ENCODE measurements around the gene IFI6.
"Not testable (repeated sequence)": the region's sequence is repeated elsewhere in the genome, so short reads cannot be mapped to it uniquely, and the experiment has no call there.

Gene IFI6

DNA sequence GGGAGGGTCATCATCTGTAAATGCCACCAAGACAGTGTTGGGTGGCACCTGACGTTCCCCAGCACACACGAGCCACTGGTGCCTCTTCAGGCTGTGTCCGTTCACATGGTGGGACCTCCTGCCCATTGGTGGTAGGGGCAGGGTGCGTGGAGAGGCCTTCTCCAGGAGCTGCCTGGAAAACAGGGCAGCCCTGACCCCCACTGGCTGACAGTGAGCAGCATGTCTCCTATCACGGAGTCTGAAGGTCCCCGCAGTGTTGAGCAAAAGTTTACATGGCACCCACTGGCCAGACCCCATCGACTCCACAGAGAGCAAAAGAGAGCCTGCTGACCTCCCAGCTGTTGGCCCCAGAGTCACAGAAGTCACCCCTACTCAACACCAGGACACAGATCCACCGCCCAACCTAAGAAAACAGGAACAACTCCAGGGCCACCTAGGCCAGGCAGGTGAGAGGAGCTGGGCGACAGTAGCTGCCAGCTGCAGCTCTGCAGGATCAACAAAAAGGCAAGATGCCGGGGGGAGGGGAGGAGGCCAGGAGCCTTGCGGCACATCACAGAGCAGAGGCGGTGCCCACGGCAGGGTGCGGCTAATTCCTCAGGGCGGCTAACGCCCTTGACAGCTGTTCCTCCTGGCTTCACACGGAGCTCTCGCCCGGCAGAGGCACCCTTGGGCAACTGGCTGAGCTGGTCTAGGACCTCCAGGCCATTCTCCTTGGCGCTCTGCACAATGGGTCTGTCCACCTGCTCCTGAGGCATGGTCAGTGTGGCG, 14.4 kb upstream of the IFI6 start:
- no peak overlapping the region for H3K4me3 ChIP-seq (ENCODE audit: low read length)
- TF ChIP-seq ZNF274 (IDR thresholded peaks at IDR 0.05; ENCODE audit: low read depth, low read length): no peak

DNA sequence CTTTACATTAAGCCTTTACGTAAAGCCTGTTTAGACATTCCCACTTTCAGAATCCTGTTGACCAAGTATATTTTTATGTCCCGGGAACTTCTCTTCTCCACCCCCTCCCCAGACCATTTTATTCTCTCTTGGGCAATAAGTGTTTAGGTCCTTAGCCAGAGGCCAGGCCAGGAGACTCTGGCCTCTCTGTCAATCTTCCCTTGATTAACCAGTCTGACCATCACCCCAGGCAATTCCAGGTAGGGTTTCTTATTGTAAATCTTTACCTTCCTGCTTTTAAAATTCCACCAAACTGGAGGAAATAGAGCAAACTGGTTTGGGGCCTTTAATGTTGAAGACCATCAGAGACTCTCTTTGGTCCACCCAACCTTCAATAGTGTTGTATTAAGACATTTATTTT, 12.2 kb upstream of the IFI6 start:
- no peak for TF ChIP-seq ZNF274 (IDR thresholded peaks at IDR 0.05; ENCODE audit: low read depth, low read length)

DNA sequence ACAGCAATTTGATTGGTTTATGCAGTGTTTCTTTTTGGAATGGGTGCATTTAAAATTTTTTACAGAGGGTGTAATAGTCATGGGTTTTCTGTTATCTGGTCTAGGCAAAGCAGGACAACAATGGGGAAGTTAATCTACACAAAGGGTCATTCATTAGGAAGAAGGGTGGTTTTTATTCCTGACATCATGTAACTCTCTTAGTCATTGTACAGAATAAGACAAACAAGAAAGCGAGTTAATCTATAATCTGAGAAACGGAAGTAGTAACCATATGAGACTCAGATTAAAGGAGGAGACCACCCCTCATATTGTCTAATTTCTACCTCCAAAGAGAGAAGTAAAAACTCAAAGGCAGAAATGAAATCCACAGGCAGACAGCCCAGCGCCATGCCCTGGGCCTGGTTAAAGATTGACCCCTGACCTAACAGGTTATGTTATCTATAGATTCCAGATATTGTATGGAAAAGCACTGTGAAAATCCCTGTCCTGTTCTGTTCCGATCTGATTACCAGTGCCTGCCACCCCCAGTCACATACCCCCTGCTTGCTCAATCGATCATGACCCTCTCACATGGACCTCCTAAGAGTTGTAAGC, 10.5 kb upstream of the IFI6 start:
- no peak overlapping the region for H3K4me3 ChIP-seq (ENCODE audit: low read length)
- no peak for TF ChIP-seq ZNF274 (IDR thresholded peaks at IDR 0.05; ENCODE audit: low read depth, low read length)

More for the DNA sequence above, 12.2 kb upstream of the IFI6 start:
- H3K4me3 ChIP-seq (ENCODE audit: low read length): no peak overlapping the region

DNA sequence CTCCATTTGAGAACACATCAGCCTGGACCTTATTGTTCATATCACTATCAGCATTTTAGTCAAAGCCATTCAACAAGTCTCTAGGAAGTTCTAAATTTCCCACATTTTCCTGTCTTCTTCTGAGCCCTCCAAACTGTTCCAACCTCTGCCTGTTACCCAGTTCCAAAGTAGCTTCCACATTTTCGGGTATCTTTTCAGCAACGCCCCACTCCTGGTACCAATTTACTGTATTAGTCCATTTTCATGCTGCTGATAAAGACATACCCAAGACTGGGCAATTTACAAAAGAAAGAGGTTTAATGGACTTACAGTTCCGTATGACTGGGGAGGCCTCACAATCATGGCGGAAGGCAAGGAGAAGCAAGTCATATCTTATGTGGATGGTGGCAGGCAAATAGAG, 9.6 kb upstream of the IFI6 start:
- H3K4me3 ChIP-seq (ENCODE audit: low read length): not testable (repeated sequence)

DNA sequence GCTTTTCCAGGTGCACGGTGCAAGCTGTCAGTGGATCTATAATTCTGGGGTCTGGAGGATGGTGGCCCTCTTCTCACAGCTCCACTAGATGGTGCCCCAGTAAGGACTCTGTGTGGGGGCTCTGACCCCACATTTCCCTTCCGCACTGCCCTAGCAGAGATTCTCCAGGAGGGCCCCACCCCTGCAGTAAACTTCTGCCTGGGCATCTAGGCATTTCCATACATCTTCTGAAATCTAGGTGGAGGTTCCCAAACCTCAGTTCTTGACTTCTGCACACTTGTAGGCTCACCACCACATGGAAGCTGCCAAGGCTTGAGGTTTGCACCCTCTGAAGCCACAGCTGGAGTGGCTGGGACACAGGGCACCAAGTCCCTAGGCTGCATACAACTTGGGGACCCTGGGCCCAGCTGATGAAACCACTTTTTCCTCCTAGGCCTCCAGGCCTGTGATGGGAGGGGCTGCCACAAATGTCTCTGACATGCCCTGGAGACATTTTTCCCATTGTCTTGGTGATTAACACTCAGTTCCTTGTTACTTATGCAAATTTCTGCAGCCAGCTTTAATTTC, 8.3 kb upstream of the IFI6 start:
- H3K4me3 ChIP-seq (ENCODE audit: low read length): not testable (repeated sequence)

DNA sequence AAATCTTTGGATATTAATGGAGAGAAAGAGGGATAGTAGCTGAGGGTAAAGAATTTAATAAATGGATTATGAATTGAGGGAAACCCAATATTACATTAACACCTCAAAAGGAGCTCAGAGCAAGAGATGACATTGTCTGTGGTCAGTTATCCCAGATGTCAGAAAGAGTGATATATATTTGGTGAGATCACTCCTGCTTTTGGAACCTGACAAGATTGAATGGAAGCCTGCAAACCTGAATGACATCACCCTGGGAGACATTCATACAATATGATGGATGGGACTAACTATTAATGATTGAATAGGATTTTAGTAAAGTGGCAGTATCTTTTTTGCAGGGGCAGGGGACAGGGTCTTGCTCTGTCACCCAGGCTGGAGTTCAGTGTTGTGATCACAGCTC, 6.8 kb upstream of the IFI6 start:
- H3K4me3 ChIP-seq (ENCODE audit: low read length): no peak overlapping the region
- TF ChIP-seq ZNF274 (IDR thresholded peaks at IDR 0.05; ENCODE audit: low read depth, low read length): no peak

DNA sequence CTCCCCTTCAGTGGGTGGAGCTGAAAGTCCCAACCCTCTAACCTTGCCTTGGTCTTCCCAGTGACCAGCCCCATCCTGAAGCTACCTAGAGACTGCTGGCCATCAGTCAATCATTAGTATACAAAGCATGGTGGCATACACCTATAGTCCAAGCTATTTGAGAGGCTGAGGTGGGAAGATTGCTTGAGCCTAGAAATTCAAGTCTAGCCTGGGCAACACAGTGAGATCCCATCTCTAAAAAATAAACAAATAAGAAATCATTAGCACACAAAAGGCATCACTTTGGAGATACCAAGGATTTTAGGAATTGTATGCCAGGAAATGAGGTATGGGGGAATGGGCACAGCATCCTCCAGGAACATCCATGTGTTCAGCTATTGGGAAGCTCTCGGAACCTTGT, 4.4 kb upstream of the IFI6 start:
- no peak for TF ChIP-seq ZNF274 (IDR thresholded peaks at IDR 0.05; ENCODE audit: low read depth, low read length)
- no peak overlapping the region for H3K4me3 ChIP-seq (ENCODE audit: low read length)

DNA sequence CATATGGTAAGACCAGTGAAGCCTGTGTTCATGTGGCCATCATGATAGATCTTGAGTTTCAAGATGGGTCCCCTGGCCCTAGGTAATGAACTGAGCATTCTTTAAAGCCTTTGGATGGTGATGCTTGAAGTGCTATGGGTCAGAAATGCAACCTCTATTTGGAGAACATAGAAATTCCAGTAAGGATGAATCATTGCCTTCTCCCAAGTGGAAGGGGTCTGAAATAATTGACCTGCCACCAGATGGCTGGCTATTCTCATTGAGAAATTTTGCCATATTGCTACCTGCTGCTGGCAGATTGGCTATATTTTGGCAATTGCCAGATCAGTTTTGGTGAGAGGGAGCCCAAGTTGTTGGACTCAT, 739 bp upstream of the IFI6 start:
- no peak for TF ChIP-seq ZNF274 (IDR thresholded peaks at IDR 0.05; ENCODE audit: low read depth, low read length)
- H3K4me3 ChIP-seq (ENCODE audit: low read length): no peak overlapping the region; the same call in 1 of the 2 replicates

DNA sequence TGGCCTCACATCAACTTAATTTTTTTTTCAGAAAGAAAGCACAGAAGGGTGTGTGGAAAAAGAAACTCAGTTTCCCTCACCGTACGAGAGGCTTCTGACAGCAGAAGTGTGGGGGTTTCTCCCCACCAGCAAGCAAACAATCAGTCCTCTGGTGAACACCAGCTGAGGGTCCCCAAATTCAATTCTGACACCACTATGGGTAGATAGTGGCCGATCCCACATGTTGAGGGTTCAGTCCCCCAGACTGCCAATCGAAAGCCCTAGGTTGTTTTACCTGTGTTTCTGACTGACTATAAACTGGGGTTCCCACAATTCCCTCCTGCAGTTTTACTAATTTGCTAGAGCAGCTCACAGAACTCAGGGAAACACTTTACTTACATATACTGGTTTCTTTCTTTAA, 2.1 kb downstream of the IFI6 start:
- TF ChIP-seq ZNF274 (IDR thresholded peaks at IDR 0.05; ENCODE audit: low read depth, low read length): no peak
- no peak overlapping the region for H3K4me3 ChIP-seq (ENCODE audit: low read length)

DNA sequence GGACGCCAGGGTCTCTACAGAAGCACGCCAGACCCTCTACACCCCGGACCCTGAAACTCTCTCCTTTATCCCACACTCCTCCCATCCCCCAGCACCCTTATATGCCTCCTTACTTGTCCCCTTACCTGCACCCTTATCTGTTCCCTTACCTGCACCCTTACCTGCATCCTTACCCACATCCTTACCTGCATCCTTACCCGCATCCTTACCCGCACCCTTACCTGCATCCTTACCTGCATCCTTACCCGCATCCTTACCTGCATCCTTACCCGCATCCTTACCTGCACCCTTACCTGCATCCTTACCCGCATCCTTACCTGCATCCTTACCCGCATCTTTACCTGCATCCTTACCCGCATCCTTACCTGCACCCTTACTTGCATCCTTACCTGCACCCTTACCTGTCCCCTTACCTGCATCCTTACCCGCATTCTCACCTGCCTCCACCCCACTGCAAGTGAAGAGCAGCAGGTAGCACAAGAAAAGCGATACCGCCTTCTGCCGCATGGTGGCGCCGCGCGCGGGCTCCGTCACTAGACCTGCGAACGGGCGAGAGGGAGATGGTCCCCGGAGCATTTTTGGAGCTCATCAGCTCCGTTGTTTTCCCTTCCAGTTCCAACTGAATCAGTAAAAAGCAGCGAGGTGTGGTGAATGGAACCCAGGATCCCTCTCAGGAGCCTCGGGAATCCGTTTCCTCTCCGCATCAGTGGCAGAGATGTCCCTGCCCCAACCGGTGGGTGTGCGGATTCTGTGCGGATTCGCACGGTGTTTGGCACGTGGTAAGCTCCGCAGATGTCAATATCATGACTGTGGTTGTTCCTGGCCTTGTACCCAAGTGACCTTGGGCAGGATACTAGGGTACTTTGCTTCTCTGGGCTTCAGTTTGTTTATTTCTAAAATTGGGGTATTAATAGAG, 2.9 kb downstream of the IFI6 start:
- H3K4me3 ChIP-seq (ENCODE audit: low read length): peak overlapping the region; percentile 26; the same call in 1 of the 2 replicates
- TF ChIP-seq ZNF274 (IDR thresholded peaks at IDR 0.05; ENCODE audit: low read depth, low read length): no peak

DNA sequence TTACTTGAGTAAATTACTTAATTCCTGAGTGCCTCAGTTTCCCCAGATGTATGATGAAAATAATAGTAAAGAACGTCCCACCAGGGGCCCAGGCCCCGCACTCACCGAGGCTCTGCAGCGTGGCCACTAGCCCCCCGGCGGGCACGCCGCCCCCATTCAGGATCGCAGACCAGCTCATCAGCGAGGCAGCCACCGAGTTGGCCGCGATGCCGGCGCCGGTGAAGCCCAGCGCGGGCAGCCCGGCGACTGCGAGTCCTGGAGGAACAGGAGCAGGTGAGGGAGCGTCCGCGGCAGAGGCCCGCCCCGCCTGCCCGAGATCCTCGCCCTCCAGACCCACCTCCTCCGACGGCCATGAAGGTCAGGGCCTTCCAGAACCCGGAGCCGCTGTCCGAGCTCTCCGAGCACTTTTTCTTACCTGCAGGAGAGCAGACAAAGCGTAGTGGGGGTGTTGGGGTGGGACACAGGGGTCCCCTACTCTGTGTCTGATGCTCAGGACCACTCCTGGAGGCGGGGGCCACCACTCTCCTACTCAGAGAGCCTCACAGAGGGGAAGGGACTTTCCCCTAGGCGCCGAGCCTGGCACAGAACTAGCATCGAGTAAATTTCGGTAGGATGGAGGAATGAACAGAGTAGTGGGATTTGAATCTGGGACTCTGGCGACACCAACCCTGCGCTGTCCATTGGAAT, 3.7 kb downstream of the IFI6 start:
- TF ChIP-seq ZNF274 (IDR thresholded peaks at IDR 0.05; ENCODE audit: low read depth, low read length): no peak
- H3K4me3 ChIP-seq (ENCODE audit: low read length): no peak overlapping the region

DNA sequence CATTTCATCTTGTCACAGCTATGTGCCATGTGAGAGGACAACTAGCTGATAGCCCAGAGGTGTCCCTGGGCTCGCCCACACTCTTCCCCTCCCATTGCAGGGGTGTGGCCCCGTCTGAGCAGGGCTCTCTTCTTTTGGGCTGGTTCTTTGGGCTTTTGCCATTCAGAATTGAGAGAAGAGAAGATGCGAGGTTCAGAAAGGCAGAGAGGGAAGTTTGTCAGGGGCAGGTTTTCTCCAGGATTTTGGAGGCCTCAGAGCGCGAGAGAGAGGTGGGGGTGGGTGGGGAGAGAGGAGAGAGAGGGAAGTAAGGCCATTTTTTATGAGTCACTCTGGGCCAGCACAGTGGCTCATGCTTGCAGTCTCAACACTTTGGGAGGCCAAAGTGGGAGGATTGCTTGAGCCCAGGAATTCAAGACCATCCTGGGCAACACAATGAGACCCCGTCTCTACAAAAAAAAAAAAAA, 5.2 kb downstream of the IFI6 start:
- H3K4me3 ChIP-seq (ENCODE audit: low read length): no peak overlapping the region
- no peak for TF ChIP-seq ZNF274 (IDR thresholded peaks at IDR 0.05; ENCODE audit: low read depth, low read length)

DNA sequence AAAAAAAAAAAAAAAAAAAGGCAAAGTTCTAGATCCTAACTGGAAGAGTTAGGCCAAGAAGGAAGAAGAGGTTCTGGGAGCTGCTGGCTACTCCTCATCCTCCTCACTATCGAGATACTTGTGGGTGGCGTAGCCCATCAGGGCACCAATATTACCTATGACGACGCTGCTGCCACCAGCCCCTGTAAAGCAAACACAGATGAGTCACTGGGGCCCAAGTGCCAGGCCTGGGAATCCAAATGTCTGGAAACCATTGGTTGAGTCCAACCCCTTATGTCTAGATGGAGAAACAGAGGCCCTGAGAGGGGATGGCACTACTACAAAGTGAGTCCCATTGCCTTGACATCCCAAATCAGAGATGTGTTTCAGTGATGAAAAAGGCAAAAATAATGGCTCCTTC, 5.7 kb downstream of the IFI6 start:
- no peak for TF ChIP-seq ZNF274 (IDR thresholded peaks at IDR 0.05; ENCODE audit: low read depth, low read length)
- H3K4me3 ChIP-seq (ENCODE audit: low read length): no peak overlapping the region
